Bronchus fibroblast of lung (primary cell): Measurements from ENCODE around the gene JMY. TPM values are rescaled to one million over a fixed set of nuclear protein-coding genes. Genes with fewer than 3 reads are reported as not detected.

Experiments
- total RNA-seq: library from RNA; depleted of rRNA; stranded (reverse); fragments of >200 nt; gene quantifications from 2 replicates; pipeline ENCODE4 v1.2.3, GENCODE V29; 2015

The JMY gene, protein sequence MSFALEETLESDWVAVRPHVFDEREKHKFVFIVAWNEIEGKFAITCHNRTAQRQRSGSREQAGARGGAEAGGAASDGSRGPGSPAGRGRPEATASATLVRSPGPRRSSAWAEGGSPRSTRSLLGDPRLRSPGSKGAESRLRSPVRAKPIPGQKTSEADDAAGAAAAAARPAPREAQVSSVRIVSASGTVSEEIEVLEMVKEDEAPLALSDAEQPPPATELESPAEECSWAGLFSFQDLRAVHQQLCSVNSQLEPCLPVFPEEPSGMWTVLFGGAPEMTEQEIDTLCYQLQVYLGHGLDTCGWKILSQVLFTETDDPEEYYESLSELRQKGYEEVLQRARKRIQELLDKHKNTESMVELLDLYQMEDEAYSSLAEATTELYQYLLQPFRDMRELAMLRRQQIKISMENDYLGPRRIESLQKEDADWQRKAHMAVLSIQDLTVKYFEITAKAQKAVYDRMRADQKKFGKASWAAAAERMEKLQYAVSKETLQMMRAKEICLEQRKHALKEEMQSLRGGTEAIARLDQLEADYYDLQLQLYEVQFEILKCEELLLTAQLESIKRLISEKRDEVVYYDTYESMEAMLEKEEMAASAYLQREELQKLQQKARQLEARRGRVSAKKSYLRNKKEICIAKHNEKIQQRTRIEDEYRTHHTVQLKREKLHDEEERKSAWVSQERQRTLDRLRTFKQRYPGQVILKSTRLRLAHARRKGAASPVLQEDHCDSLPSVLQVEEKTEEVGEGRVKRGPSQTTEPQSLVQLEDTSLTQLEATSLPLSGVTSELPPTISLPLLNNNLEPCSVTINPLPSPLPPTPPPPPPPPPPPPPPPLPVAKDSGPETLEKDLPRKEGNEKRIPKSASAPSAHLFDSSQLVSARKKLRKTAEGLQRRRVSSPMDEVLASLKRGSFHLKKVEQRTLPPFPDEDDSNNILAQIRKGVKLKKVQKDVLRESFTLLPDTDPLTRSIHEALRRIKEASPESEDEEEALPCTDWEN
- total RNA-seq = 2.4 and 2.5 TPM in 2 replicates

DNA sequence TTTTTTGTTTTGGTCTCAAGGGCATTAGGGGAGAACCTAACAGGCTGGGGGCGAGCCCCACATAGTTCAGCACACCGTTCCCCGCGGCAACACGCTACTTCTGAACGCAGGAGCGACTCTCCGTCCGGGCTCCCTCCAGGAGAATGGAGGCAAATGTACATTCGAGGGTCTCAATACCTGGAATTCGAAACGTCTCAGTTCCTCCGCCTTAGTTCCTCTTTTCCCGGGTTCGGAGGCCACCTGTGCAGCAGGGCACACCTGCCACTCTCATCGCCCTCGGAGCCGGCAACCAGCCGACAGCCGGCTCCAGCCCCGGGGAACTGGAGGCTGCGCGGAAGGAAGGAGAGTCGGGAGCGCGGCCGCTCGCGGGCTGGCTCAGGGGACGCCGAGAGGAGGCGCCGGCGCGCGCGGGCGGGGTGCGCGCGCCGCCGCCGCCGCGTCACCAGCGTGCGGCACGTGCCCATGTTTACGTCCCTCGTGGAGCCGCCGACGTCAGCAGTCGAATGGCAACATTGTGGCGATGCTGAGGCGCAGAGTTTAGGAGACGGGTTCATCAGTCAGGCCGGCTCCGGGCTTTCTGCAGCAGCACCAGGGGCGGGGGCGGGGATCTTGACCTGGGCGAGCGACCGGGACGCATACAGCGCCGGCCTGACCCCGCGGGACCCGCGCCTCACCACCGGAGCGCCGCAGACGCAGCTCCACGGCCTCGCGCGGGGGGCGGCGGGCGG, at the start of gene JMY:
JMY (plus strand) TSS at position 498 of the 728 bp plus-strand sequence. CDS start 520 bp downstream, outside the sequence.

Other genes starting within 250 kb of the JMY start
- 0.89 and 2.5 TPM in 2 replicates for gene DMGDH, start 166.5 kb upstream of the JMY start, total RNA-seq
- 1.3 and 2.2 TPM in 2 replicates for gene BHMT2, start 166.4 kb upstream of the JMY start, total RNA-seq
- not detected in 2 replicates for gene BHMT, start 124.3 kb upstream of the JMY start, total RNA-seq